GM10847 (cell line): ENCODE data around the gene GRIP1.

ENCODE experiments used
- POLR2A ChIP-seq: IDR thresholded peaks from 2 replicates; pipeline ENCODE4 v1.6.1; 2011; ENCODE audit not compliant: insufficient read length; ENCODE audit errors: extremely low read depth

The GRIP1 gene

DNA sequence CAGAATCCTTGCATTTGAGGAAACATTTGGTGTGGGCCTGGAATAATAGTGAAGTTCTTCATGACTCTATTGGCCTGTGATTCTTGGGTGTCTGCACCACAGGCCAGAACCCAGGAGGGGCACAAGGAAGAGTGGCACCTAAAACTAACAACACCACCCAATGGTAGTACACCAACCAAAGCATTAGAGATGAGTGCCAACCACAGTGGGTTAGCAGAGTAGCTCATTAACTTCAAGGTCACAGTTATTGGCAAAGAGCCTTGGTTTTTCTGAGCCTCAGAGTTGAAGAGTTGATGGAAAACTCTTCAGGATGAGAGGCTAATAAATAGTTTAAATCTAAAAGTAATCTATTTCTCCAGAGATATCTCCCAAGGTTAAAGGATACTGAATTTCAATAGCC lies 319.6 kb downstream of the GRIP1 start:
- no peak for TF ChIP-seq POLR2A

DNA sequence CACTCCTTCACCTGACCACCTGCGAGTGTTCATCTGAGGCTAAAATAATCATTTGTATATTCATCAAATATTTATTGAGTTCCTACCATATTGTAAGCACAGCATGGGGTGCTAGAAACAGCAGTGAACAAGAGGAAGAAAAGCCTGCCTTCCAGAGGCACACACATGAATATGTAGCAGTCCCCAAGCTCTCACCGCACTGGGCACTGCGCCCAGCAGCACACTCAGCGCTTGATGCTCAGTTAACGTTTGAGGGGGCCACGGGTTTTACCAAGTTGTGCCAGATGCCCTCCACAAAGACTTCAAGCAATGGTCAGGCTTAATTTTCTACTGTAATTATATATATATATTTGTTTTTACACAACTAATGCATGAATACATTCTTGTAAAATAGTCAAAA lies 324.6 kb downstream of the GRIP1 start:
- TF ChIP-seq POLR2A, result no peak

DNA sequence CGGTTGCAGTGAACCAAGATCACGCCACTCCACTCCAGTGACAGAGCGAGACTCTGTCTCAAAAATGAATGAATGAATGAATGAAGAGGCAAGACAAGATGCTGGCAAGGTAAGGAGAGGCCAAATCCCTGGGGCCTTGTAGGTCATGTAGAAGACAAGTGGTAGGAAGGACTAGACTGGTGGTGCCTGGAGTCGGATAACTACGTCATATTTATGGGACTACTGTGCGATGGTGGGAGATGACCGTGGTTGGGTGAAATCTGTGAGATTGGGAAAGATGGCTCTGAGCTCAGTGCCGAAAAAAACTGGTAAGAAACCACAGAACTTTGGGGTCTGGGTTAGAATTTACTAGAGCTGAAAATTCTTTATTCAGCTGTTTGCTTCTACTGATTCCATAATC lies 326.0 kb downstream of the GRIP1 start:
- no peak for TF ChIP-seq POLR2A

DNA sequence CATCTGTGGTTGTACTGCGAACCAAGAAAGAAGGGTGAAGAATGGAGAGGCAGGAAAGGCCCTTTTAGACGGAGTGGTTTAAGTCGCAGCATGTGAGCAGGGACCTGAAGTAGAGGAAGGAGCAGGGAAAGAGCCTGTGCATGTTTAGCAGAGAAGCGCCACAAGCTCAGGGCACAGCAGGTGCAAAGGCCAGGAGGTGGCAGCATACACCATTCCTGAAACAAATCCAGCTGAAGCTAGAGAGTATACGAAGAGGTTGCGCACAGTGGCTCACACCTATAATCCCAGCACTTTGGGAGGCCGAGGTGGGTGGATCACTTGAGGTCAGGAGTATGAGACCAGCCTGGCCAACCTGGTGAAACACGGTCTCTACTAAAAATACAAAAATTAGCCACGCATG lies 326.7 kb downstream of the GRIP1 start:
- TF ChIP-seq POLR2A, result no peak

DNA sequence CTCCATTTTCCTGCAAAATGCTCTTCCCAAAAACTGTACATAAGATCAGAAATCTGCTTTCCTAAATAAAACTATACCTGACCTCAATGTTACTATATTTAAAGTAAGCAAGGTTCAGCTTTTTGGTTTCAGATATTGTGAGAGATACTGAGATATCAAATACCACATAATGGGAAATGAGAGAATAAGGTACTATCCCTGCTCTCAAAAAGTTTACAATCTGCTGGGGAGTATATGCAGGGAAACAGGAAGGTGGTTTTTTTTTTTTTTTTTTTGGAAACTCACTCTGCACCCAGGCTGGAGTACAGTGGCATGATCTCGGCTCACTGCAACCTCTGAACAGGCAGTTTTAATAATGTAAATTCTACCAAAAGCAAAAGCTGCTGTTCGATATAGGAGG lies 327.6 kb downstream of the GRIP1 start:
- TF ChIP-seq POLR2A, result no peak

DNA sequence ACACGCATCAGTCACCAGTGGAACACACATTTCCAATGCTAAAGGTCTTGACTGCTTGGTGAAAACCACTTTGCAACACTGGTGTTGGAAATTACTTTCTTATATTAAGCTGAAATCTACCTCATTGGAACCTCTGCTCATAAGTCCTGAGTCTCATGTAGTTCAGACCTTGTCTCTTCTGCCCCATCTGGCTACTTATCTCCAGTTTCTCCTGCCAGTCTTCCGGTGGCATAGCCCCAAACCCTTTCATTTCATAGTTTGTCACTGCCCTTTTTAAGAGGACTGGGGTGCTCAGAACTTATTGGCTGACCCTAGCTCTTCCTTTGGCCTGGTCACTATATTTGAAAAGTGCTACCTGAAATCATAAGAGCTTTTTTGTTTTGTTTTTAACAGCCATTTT lies 332.9 kb downstream of the GRIP1 start:
- TF ChIP-seq POLR2A, result no peak

DNA sequence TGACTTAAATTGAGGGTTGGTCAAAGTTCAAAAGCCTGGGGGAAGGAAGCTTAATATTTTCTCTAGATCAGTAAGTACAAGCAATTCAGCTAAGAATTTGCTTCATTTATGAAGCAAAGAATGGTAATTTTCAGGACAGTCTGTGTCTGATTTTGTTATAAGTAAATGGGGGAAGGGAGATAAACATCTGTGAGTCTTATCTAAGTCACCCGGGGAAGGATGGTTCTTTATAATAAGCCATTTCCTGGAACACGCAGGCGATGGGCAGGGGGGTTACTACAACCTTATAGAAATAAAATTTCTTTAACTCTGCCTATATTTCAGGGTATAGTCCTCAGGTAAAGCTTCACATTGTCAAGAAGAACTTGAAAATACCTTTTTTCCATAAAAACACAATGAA lies 333.7 kb downstream of the GRIP1 start:
- no peak for TF ChIP-seq POLR2A

DNA sequence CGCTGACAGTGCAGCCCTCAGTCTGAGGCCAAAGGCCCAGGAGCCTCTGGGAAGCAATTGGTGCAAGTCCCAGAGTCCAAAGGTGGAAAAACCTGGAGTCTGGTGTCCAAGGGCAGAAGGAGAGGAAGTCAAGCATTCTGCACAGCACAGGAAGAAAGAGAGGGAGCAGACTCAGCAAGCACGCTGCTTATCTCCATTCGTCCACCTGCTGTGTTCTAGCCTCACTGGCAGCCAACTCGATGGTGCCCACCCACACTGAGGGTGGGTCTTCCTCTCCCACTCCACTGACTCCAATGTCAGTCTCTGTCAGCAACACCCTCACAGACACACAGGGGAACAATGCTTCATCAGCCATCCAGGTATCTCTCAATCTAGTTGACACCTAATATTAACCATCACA lies 337.8 kb downstream of the GRIP1 start:
- TF ChIP-seq POLR2A, result no peak

DNA sequence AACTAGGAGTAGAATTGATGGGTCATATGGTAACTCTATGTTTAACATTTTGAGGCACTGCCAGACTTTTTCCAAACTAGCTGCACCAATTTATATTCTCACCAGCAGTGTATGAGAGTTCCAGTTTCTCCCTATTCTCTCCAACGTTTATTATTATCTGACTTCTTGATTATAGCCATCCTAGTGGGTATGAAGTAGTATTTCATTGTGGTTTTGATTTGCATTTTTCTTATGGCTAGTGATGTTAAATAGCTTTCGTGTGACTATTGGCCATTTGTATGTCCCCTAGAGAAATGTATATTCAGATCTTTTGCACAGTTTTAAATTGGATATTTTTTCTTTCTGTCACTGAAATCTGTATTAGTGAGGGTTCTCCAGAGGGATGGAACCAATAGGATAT lies 338.7 kb downstream of the GRIP1 start:
- TF ChIP-seq POLR2A, result no peak

DNA sequence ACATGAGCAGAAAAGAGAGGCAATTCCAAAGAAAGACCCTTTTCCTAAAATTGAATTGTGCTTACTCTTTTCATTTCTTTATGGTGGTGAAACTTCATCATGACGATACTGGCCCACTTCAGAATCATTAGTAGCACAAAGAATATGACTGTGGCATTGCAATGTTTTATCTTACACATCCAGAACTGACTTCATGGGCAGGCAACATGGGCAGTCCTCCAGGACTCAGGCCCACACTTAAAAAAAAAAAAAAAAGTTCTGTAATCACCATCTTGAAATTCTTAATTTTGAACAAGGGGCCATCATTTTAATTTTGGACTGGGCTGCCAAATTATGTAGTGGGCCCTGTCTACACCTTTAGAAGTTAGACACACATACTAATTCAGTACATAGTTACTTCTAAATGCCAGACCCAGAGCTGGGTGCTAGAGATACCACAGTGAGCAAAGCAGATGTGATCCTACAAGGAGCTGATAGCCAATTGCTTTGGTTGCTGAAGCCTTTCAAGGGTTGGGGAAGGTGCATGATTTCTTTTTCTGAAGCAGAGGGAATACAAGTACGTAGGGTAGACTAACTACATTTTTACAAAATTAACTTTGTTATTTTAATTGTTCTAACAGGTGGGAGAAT lies 341.4 kb downstream of the GRIP1 start:
- TF ChIP-seq POLR2A, result no peak

DNA sequence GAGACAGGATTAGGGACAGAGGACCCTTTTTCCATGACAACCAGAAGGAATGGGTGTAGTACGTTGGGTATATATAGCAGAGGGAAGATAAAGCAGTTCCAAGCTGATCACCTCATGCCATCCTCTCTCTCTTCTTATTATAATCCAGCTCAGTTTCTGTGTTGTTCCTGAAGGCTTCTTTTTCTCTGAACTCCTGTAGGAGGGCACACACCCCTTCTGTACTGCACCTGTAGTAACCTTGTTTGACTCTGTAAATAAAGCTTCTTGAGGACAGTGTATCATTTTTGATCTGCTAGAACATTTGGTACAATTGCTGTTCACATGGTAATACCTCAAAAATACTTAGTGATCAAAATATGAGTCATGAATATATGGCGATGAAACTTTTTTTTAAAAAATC lies 343.1 kb downstream of the GRIP1 start:
- no peak for TF ChIP-seq POLR2A

DNA sequence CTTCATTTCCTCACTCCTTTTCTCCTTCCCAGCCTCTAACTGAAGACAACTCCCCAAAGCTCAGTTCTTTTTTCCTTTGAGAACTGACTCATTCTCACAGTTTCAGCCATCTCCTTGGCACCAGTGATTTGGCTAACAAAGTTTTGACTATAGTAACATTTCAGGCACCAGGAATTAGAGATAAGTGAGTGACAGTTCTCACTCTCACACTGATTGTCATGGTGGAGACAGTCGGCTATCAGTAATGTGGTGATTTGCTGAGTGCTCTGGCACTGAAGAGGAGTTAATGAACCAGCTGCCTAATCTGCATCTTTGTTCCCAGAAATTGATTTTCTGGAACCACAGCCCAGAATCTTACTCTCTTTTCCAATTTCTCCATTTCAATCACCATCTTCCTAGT lies 347.1 kb downstream of the GRIP1 start:
- TF ChIP-seq POLR2A, result no peak

DNA sequence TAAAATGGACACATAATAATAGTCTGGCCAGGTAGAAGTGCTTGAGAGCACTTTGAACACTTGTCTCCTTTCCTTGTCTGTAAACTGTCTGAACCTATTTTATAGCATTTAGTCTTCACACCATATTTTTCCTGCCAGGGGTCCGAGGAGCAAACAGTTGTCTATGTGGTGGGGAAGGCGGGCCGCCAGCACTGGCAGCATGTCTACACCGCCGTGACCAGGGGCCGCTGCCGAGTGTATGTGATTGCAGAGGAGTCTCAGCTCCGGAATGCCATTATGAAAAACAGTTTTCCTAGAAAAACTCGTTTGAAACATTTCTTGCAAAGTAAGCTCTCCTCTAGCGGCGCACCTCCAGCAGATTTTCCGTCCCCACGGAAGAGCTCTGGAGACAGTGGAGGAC lies 347.9 kb downstream of the GRIP1 start:
- no peak for TF ChIP-seq POLR2A

DNA sequence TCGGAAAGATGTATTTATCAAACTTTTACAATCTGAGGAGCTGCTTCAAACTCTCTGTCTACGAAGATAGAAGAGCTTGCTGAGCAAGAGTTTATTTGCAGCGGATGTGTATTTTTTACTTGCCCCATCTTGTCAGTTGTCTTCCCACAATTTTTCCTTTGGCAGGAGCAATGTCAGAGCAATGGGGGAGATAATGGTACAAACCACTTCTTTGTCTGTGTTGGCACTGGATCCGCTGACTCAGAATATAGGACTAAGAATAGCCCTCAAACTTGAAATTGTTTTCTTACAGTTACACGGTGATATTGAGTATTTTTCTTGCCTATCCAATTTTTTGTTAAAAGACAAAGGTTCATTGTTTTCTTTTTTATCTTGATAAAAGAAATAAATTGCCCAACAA lies 348.9 kb downstream of the GRIP1 start:
- TF ChIP-seq POLR2A, result no peak

DNA sequence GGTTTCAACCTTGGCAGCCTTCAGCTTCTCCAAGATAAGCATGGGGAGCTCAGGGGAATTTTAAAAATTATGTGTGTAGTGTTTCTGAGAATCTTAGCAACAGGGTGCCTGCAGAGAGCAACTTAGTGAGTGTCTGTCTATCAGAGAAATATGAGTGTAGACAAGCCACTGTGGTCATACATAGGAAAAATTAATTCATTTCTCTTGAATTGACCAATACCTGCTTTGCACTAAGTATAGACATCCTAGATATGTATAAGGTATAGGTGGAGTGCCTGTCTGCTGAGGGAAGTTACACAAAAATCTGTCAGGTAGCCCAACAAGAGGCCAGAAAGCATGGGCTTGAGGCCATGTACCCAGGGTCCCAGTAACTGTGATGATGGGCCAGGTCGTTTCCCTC lies 355.9 kb downstream of the GRIP1 start:
- TF ChIP-seq POLR2A, result no peak

DNA sequence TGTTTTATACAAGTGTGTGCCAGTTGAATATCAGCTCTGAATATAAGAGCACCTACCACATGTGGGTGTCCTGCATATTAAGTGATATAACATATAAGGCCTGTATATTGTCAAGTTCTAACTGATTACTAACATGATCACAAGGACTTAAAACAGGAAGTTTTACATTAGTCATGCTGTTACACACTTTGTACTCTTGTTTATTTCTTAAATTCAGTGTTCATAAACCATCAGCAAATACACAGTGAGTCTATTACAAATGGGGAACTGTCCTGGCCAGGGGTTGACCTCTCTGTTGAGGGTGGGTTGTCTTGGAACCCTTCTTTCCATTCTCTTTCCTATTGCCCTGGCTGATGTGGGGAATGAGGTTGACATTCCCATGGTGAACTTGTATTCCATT lies 357.4 kb downstream of the GRIP1 start:
- TF ChIP-seq POLR2A, result no peak

DNA sequence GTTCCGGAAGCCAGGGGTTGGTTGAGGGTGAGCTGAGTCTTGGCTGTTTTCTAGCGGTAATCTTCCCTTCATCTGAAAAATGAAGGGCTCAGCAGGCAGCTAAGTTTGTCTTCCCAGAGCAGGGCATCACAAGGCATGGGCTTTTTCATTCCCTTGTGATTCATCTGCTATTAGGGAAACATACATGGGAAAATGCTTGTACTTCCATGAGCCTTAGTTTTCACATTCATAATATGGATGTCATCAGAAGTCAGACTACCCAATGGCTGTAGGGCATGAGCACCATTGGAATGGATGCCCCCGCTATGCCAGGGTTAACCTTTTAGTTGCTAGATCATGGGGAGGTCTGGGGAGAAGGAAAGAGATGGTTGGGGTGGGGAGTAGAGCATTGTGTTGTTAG lies 357.9 kb downstream of the GRIP1 start:
- TF ChIP-seq POLR2A, result no peak

DNA sequence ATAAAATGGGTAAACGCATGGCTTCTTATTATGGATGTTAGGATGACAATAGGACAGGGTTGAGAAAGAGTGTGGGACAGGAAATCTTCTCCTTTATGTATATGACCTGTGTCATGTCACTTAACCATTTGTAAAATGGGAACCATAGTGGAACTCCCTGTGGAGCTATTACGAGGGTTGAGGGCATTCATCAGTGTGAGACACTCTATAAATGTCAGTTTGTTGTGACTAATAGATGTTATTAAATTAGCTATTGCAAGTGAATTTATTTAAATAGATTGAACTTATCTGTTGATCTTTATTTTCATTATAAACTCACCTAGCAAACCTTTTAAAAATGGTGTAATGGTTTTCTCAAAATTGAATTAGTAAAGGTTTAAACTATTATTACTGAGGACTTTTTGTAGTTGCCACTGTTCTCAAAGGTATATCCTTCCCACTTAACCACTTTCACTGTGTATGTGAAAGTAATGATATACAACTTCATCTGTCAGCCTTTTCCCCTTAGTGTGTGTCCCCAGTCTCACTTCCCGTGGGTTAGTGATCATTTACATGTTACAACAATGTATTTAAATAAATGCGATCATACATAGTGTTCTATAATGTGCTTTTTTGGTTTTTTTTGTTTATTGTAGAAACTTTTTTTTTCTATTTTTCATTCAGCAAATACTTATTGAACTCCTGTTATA lies 359.5 kb downstream of the GRIP1 start:
- no peak for TF ChIP-seq POLR2A

DNA sequence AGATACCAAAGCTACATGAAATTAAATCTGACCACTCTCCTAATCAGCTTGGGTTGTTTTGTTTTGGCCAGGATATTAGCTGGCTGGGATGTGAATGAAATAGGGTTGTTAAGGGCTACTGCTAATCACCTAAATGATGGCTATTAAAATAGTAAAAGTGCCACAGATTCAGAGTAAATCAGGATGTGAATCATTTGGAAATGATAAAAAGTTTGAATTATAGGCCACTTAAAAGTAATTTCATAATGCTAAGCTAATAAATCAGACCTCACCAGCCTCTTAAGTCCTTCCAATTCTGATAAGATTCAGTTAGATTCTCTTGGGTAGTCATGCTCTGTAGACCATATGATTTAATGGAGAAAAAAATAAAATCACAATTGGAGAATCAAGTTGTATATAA lies 364.6 kb downstream of the GRIP1 start:
- no peak for TF ChIP-seq POLR2A
